ENCODE results near the gene RNFT1. TPM values are rescaled to one million over a fixed set of nuclear protein-coding genes. Genes with fewer than 3 reads are reported as not detected.

Gene RNFT1, protein sequence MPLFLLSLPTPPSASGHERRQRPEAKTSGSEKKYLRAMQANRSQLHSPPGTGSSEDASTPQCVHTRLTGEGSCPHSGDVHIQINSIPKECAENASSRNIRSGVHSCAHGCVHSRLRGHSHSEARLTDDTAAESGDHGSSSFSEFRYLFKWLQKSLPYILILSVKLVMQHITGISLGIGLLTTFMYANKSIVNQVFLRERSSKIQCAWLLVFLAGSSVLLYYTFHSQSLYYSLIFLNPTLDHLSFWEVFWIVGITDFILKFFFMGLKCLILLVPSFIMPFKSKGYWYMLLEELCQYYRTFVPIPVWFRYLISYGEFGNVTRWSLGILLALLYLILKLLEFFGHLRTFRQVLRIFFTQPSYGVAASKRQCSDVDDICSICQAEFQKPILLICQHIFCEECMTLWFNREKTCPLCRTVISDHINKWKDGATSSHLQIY
- 12.7 to 18.1 TPM (median 14.1 TPM) in 5 replicates for total RNA-seq (2022; extraction: Qiagen RNA extraction; ENCODE audit: low read depth)

DNA sequence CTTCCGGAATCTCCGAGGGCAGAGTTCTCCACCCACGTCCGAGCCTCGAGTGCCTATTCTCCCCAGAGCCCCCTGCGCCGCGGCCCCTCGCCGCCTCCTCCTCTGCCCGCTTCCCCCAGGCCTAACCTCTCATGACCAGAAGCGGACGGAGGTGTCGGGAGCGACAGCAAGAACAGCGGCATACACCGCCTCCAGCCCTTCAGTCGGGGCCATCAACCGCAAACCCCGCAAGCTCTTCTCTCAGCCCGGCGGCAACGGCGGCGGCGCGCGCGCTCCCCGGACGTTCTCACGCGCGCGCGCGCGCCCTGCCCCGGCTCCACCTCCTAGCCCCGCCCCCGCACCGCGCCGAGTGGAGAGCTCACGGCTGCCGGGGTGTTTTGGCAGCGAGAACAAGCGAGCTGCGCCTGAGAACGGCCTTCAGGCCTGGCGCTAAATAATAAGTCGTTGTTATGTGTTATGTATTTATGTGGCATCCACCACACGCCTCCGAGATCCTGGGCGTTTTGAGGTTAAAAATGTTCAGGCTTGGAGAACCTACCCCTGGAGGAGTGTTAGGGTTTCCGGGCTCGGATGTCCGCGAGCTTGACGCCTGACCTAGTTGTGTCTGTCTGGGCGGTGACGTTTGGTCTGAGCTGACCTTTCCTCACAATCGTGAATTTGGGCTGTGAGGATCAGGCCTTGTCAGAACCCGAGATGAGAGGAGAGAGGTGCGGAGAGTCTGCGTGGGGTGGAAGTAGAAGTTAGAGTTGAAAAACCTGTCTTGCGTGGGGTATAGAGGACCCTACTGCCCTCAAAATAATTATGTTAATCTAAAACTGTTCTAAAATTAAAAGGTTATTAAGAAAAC lies at the start of gene RNFT1:
Gene RNFT1, minus strand, starts transcription at position 259 of the 847 bp plus-strand sequence. Its CDS starts 77 bp downstream, at position 182.

Other genes starting within 250 kb of the RNFT1 start
- gene TUBD1, start 71.8 kb downstream of the RNFT1 start, total RNA-seq (2022; extraction: Qiagen RNA extraction; ENCODE audit: low read depth) = 13.9 to 17.0 TPM (median 14.5 TPM) in 5 replicates
- 46.5 to 54.9 TPM (median 49.9 TPM) in 5 replicates for gene RPS6KB1, start 71.6 kb downstream of the RNFT1 start, total RNA-seq (2022; extraction: Qiagen RNA extraction; ENCODE audit: low read depth)
- gene HEATR6, start 114.2 kb upstream of the RNFT1 start, total RNA-seq (2022; extraction: Qiagen RNA extraction; ENCODE audit: low read depth) = 17.9 to 23.5 TPM (median 19.4 TPM) in 5 replicates
- gene CA4, start 185.2 kb upstream of the RNFT1 start, total RNA-seq (2022; extraction: Qiagen RNA extraction; ENCODE audit: low read depth) = 0.19 to 0.28 TPM in 2 of 5 replicates, not detected in the others